Prostate gland (tissue), 2 donors: ENCODE data around the gene STK17B. TPM values are rescaled to one million over a fixed set of nuclear protein-coding genes. Genes with fewer than 3 reads are reported as not detected.
A peak's percentile ranks its signal among the peaks of the same experiment; 100 is the strongest.

Source experiments
- DNase-seq: peaks from one replicate; pipeline ENCODE4 v3.0.0-alpha.2; 2019; ENCODE audit warnings: low spot score
- H3K27ac ChIP-seq, 2 donors: fragments of 200-600 bp; sonication (generic); 2 replicates each; pipeline ENCODE4 v1.5.1; 2017 to 2019
- H3K27me3 ChIP-seq: fragments of 200-600 bp; sonication (generic); replicated peaks from 2 replicates; pipeline ENCODE4 v1.5.1; 2019; ENCODE audit not compliant: insufficient read depth
- H3K36me3 ChIP-seq, 2 donors: fragments of 200-600 bp; sonication (generic); 1 replicate in 1 of 2; 2 replicates in 1 of 2; pipeline versions ENCODE4 v1.5.1 to v1.8.1; 2017 to 2019
- H3K4me1 ChIP-seq: fragments of 200-600 bp; sonication (generic); replicated peaks from 2 replicates; pipeline ENCODE4 v1.5.1; 2019
- H3K4me3 ChIP-seq, 2 donors: fragments of 200-600 bp; sonication (generic); 2 replicates each; pipeline ENCODE4 v1.5.1; 2017 to 2019
- H3K9me3 ChIP-seq: fragments of 200-600 bp; sonication (generic); 2 replicates; pipeline ENCODE4 v1.5.1; 2017
- CTCF ChIP-seq, 4 experiments: fragments of 200-600 bp in 2 of 4; fragments of 450-650 bp in 2 of 4; sonication (generic) in 2 of 4; IDR thresholded peaks; 1 replicate in 3 of 4; 2 replicates in 1 of 4; pipeline ENCODE4 v1.5.1; 2016 to 2019; ENCODE audit warnings: antibody characterized with exemption in 4 of 4, mild to moderate bottlenecking in 2 of 4, moderate library complexity in 2 of 4
- POLR2A ChIP-seq: fragments of 450-650 bp; IDR thresholded peaks from one replicate; pipeline ENCODE4 v1.6.1; 2016; ENCODE audit warnings: antibody characterized with exemption, mild to moderate bottlenecking
- POLR2AphosphoS5 ChIP-seq: sonication (generic); formaldehyde crosslinking; IDR thresholded peaks from one replicate; pipeline ENCODE4 v1.6.1; 2017; ENCODE audit warnings: antibody characterized with exemption
- WGBS: methylation state at CpG from one replicate; pipeline ENCODE4 v1.1.5; 2018; 5-methylcytosine and 5-hydroxymethylcytosine counted together
- intact Hi-C: fragments of 100-400 bp; cut with DNase I; formaldehyde crosslinking; loops from one replicate; pipeline ENCODE4 v1.14.2; 2022
- total RNA-seq, 2 donors: library from RNA; depleted of rRNA; stranded (reverse); fragments of >200 nt; gene quantifications; one replicate each; pipeline ENCODE4 v1.1.0, GENCODE V29; 2016

STK17B gene
- 10 to 100 TPM; 24.6 to 25.0 TPM for total RNA-seq

- intact Hi-C loops = loop anchor here (2.0 kb wide), 1 partner anchor 97 kb away; no protein-coding TSS in a partner anchor
- under 1% methylated on average over 34 of the region's 72 CpGs for WGBS
- TF ChIP-seq CTCF (IDR thresholded peaks at IDR 0.05) (peak in 3 of 4 experiments; percentile 7 to 40 (median 40)), POLR2AphosphoS5 (peak; percentile 95), POLR2A (peak; percentile 96)
- Histone ChIP-seq H3K4me3 (peak within 1 kb of the TSS; percentile 95), H3K9me3 (no peaks in the 10 kb centered on the region), H3K36me3 (no peaks in the 10 kb centered on the region), H3K27ac (peak within 1 kb of the TSS; percentile 92 to 93), H3K27me3 (no peaks in the 10 kb centered on the region), H3K4me1 (no peaks in the 10 kb centered on the region)
- peak; percentile 96 for DNase-seq
These were observed at the start of gene STK17B for GRCh38 chr2:196171248-196171871. TSS of gene STK17B (minus strand) at chr2:196171578. CDS start at chr2:196163383, 8,195 bp downstream.

GRCh38 chr2:196220671-196221070 lies 49.3 kb upstream of the STK17B start:
- no peak overlapping the region for H3K27ac ChIP-seq
- H3K36me3 ChIP-seq = no peaks in the 10 kb centered on the region
- no peaks in the 10 kb centered on the region for H3K27me3 ChIP-seq
- DNase-seq = no peak
- no peak overlapping the region for H3K4me3 ChIP-seq
- intact Hi-C loops = no loop called here
- 86% methylated on average over 4 of the region's 4 CpGs for WGBS
- no peaks in the 10 kb centered on the region for H3K9me3 ChIP-seq
- H3K4me1 ChIP-seq = no peaks in the 10 kb centered on the region
- TF ChIP-seq POLR2A (no peak), POLR2AphosphoS5 (no peak), CTCF (IDR thresholded peaks at IDR 0.05) (no peak)

GRCh38 chr2:196219671-196220070 lies 48.3 kb upstream of the STK17B start:
- Histone ChIP-seq H3K36me3 (no peaks in the 10 kb centered on the region), H3K27ac (no peak overlapping the region), H3K4me1 (no peaks in the 10 kb centered on the region), H3K27me3 (no peaks in the 10 kb centered on the region), H3K9me3 (no peaks in the 10 kb centered on the region), H3K4me3 (no peak overlapping the region)
- TF ChIP-seq POLR2AphosphoS5 = no peak
- TF ChIP-seq POLR2A = no peak
- TF ChIP-seq CTCF (IDR thresholded peaks at IDR 0.05) = no peak
- 44% methylated on average over 3 of the region's 3 CpGs for WGBS
- DNase-seq = no peak
- intact Hi-C loops = no loop called here

GRCh38 chr2:196218106-196218505 lies 46.7 kb upstream of the STK17B start:
- Histone ChIP-seq H3K9me3 (no peaks in the 10 kb centered on the region), H3K4me1 (no peaks in the 10 kb centered on the region), H3K36me3 (no peaks in the 10 kb centered on the region), H3K4me3 (no peak overlapping the region), H3K27ac (no peak overlapping the region), H3K27me3 (no peaks in the 10 kb centered on the region)
- 93% methylated on average over 1 of the region's 1 CpG for WGBS
- DNase-seq = no peak
- intact Hi-C loops = no loop called here
- TF ChIP-seq POLR2A (no peak), POLR2AphosphoS5 (no peak), CTCF (IDR thresholded peaks at IDR 0.05) (no peak)

- TF ChIP-seq CTCF (IDR thresholded peaks at IDR 0.05) = no peak
- Histone ChIP-seq H3K27me3 (no peaks in the 10 kb centered on the region), H3K4me1 (no peaks in the 10 kb centered on the region), H3K36me3 (no peaks in the 10 kb centered on the region), H3K4me3 (no peak overlapping the region), H3K27ac (no peak overlapping the region), H3K9me3 (no peaks in the 10 kb centered on the region)
- no peak for DNase-seq
- 55% methylated on average over 4 of the region's 4 CpGs for WGBS
- intact Hi-C loops = no loop called here
These were observed 45.7 kb upstream of the STK17B start for GRCh38 chr2:196217116-196217515.
